ENCODE results near the gene LHX3.
"Not testable (repeated sequence)": the region's sequence is repeated elsewhere in the genome, so short reads cannot be mapped to it uniquely, and the experiment has no call there.

LHX3 gene

DNA sequence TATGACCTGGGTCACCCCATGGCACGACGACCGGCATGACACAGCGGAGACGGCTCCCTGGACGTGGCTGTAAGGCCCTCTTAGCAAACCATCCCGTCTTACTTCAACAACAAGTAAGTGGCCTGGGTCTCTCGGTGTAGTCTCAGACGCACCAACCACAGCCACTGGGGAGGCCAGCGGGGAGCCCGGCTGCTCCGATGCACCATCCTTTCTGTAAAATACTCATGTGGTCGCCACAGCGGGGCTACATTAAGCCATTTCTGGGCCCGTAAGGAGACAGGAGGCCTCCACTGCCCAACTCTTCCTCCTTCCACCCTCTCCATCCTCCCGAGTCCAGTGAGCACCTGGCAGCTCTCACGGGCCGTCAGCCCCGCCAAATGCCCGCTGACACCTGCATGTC, 36.0 kb upstream of the LHX3 start:
- no peak for DNase-seq

DNA sequence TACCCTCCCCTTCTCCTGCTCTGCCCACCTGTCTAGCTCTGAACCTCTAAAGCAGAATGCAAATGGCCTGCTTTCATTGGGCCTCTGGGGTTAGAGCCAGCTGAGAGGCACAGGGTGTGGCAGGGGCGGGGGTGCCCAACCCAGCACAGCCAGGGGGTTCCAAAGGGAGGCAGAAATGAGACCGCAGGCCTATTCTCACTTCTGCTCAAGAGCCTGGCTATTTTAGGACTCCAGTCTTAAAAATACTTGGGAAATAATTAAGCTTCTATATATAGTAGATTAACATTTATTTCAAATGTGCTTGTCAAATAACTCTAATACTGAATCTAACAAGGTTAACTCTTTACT, 35.0 kb upstream of the LHX3 start:
- DNase-seq: no peak

DNA sequence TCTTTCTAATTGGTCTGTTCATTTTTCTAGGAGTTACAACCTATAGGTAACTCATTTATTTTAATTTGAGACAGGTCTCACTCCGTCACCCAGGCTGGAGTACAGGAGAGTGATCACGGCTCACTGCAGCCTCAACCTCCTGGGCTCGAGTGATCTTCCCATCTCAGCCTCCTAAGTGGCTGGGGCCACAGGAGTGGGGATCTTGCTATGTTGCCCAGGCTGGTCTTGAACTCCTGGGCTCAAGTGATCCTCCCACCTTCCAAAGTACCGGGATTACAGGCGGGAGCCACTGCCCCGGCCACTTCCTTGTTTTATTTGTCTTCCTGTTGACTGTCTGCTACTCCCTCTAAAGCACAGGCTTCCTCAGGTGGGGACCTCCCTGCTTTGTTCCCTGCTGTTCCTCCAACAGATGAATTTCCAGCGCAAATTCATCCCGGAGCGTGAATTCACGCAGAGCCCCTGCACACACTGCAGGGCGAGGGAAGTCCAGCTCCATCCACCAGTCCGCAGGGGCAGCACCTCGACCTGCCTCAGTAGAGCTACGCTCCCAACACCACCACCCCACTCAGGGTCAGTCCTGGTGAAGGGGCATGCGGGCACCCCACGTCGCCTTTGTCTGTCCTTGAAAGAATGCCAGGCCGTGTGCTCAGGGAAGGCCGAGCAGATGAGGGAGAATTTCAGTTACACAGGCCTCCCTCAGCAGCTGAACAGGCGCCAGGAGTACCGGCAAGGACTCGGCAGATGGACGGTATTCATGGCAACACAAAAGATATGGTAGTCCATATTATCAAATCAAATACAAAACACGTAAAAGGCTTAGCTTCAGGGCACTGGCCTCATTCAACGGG, 34.4 kb upstream of the LHX3 start:
- DNase-seq: no peak

DNA sequence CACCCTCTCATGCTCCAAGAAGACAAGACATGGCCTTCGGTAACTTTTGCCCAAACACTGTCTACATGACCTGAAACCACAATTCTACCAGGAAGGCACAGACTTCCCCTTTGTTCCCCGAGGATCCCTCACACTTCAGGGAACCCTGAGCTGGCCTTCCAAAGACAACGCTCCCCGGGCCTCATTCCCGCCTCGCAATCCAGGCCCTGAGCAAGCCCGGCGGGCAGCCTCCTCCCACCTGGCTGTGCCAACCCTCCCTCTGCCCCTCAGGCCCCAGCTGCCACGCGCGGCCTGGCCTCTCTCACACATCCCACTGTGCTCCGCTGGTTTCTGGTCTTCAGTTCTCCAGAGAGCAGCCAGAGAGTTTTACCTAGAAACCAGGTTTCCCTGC, 33.4 kb upstream of the LHX3 start:
- DNase-seq: no peak

DNA sequence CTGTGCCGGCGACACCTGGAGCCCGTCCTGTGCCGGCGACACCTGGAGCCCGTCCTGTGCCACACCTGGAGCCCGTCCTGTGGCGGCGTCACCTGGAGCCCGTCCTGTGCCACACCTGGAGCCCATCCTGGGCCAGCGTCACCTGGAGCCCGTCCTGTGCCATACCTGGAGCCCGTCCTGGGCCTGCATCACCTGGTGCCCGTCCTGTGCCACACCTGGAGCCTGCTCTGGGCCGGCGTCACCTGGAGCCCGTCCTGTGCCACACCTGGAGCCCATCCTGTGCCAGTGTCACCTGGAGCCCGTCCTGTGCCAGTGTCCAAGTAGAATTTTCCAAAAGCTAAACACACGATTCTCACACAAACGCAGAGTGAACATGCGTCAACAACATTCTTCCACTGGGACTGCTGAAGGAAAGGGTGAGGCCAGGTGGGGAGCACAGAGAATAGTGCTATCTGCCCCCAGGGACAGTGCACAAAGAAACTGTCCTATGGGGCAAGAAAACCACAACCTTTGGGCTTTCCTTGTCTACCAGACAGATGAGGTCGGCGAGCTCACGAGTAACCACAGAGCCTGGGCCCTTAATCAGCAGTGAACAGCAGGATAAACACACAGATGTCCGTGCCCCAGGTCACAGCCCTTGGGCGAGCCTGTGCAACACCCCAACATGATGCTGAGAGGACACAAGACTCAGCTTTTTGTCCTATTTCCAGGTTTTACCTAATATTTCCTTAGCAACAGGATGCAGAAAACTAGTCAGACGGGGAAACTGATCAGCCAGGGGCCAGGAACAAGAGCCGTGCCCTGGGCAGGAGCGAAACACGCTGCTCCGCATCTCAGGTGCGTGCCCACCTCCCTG, 32.8 kb upstream of the LHX3 start:
- no peak for DNase-seq

GRCh38 chr9:136236471-136237410, 31.8 kb upstream of the LHX3 start:
- DNase-seq: not testable (repeated sequence)

- no peak for DNase-seq
Measured at GRCh38 chr9:136235709-136236455, 31.0 kb upstream of the LHX3 start.

- DNase-seq: no peak
Measured at GRCh38 chr9:136235171-136235570, 30.2 kb upstream of the LHX3 start.

DNA sequence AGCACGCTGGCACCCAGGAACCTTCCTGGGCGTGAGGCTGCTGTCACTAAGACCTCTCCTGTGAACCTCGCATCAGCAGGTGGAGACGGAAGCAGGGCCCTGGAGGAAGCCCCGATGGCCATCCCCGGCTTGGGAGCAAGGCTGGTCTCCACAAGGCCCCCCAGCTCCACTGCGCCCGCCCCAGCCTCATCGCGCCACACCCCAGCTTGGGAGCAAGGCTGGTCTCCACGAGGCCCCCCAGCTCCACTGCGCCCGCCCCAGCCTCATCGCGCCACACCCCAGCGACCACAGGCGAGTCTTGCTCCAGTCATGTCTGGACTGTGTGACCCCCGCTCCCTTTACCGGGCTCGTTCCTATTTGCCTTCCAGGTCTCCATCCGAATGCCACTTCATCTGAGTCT, 29.7 kb upstream of the LHX3 start:
- DNase-seq: no peak

GRCh38 chr9:136233868-136234267, 28.9 kb upstream of the LHX3 start:
- DNase-seq: no peak

DNA sequence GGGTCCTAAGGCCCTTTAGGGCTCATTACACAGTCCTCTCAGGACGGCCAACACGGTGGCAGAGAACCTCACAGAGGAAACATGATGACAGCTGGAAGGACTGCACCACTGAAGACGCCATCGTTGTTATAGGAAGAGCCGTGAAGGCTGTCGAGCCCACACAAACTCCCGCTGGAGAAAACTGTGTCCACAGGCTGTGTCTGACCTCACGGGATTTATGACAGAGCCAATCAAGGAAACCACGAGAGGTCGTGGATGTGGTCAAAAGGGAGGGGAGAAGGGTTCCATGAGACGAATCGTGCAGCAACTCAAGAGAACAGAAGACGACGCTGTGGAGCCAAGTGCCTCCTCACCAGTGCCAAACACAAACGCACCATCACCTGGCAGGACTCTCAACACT, 28.5 kb upstream of the LHX3 start:
- no peak for DNase-seq

DNA sequence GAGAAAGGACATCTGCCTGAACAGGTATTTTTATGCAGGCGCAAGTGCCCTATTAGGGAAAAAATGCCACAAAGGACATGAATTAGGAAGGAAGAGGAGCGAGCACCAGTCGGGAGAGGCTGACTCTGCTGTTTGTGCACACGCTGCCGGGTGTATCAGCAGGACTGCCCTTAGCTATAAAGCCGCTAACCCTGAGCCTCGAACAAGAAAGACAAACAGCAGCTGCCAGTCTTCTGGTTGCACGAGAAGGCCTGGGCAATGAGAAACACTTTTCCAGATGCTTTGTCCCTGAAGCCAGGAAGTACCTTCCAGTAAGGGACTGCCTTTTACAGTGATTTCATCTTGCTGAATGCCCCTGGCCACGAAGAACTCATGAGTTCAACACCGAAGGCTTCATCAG, 28.0 kb upstream of the LHX3 start:
- no peak for DNase-seq

DNA sequence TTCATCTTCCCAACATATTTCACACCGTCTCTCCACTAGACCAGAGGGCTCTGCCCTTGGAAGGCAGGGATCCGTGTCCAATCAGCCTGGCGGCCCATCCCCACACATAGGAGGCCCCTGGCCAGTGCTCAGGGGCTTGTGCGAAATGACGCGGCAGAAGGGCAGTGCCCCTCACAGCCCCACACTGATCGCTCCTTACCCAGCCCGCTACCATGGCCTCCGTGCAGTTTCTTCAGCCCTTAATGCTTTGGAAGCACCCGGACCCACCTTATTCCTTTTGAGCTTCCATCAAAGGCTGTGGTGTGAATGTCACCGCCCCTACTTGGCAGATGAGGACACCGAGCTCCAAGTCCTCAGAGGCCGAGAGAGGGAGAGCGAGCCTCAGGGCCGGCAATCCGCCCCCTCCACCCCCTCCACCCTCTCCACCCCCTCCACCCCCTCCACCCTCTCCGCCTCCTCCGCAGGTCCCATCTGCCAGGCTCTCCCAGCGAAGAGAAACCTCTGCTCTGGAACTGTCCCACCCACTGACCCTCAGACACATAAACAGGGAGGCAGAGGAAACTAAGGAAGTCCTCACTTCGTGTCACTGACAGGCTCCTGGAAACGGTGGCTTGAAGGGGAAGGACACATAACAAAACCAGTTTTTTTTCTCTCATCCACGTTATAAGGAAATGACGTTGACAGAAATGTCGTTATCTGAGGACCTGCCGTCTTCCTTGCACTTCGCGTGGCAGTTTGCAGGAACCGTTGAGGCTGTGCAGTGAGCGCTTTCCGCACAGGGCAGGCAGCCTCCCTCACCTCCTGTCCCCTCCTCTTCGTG, 26.8 kb upstream of the LHX3 start:
- DNase-seq: no peak

GRCh38 chr9:136230773-136231172, 25.8 kb upstream of the LHX3 start:
- no peak for DNase-seq

- no peak for DNase-seq
Measured at GRCh38 chr9:136230365-136230764, 25.4 kb upstream of the LHX3 start.

DNA sequence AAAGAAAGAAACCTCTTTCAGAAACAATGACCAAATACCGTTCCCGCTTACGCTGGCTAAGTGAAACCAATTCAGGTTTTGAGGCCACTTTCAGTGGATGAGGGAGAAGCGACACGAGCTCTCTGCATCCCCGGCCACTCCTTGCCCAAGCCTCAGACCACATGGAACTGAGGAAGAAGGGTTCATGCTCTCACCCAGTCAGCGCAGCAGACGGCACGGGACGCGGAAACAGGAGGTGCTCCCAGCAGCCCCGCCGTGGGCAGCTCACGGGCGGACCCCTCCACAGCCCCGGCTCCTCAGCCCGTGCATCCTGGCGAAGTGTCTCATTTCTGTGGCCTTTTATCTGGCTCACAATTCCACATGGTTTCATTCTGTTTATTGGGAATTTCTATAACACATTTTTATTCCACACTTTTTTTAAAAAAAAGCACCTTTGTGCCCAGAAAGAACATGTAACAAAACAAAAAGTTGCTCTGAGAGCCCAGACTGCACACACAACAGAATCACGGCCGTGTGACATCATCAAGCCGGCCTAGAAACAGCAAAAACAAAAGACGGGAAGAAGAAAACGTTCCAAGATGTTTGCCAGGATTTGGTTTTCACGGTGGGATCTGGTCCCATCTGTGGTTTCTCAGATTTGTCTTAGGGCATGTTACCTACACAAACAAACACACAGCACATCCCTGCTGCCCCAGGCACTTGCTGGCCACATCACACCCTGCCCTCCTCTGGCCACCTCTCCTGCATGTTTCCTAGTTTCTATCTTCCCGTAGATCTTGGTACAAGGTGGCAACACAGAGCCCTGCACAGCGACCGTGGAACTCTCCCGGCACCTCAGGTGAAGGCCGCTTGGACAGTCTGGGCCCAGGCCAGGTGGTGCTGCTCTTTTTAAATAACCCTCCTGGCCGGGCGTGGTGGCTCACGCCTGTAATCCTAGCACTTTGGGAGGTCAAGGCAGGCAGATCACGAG, 24.5 kb upstream of the LHX3 start:
- no peak for DNase-seq

DNA sequence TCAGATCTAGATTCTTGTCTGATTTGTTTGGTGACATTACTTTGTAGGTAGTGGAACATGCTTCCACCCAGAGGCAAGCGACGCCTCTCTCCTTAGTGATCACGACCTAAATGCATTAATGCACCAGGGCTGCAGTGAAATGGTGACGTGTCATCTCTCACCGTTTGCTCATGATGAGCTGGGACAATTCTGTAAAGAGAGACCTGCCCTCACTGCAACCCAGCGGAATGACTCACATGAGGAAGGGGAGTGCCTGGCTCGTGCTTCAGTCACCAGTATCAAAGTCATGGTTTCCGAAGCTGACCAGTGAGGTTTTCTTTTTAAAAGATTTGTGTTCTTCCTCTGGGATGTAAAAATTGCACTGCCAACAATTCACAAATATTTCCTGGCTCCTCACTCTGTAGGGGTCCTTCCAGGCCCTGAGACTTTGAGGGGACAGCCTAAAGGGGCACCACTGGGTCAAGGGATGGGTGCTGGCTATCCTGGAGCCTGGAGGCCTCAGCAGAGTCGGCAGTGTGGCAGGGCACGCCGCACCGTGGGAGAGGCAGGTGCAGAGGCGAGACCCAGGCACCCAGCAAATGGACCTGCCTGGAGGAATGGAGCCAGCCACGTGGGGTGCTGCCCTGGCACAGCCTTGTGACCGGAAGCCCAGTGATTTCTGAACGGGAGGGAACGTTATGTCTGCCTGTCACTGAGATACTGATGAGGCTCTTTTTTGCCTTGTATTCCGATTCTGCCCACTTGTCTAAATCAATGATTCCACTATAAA, 23.4 kb upstream of the LHX3 start:
- no peak for DNase-seq

GRCh38 chr9:136226680-136227407, 21.9 kb upstream of the LHX3 start:
- DNase-seq: no peak

Data from cortex of kidney (tissue), 1 donor.